Muscle of leg (tissue), 11 donors: ENCODE measurements around the gene ELMO1. TPM values are rescaled to one million over a fixed set of nuclear protein-coding genes. Genes with fewer than 3 reads are reported as not detected.

Experiments used
- DNase-seq: peaks from one replicate; pipeline ENCODE4 v3.0.0; 2013
- H3K27ac ChIP-seq: one replicate; pipeline ENCODE4 v1.5.1; 2013; ENCODE audit warnings: mild to moderate bottlenecking, low read length, control low read depth
- H3K27me3 ChIP-seq: one replicate; pipeline ENCODE4 v1.6.1; 2013; ENCODE audit warnings: low read length; ENCODE audit not compliant: control insufficient read depth, insufficient read depth
- H3K36me3 ChIP-seq: one replicate; pipeline ENCODE4 v1.6.1; 2013; ENCODE audit warnings: low read length; ENCODE audit not compliant: control insufficient read depth, insufficient read depth
- H3K4me1 ChIP-seq: one replicate; pipeline ENCODE4 v1.6.1; 2013; ENCODE audit warnings: low read length; ENCODE audit not compliant: control insufficient read depth, insufficient read depth
- H3K4me3 ChIP-seq: one replicate; pipeline ENCODE4 v1.5.1; 2013; ENCODE audit warnings: low read length, control low read depth
- H3K9me3 ChIP-seq: replicated peaks from 2 replicates; pipeline ENCODE4 v1.6.1; 2013; ENCODE audit warnings: low read depth, low read length; ENCODE audit not compliant: control insufficient read depth
- WGBS: methylation state at CpG from one replicate; pipeline ENCODE4 v1.1.5; 2013; ENCODE audit warnings: missing lambda C conversion rate; ENCODE audit not compliant: insufficient coverage; 5-methylcytosine and 5-hydroxymethylcytosine counted together
- polyA plus RNA-seq, 8 donors: library from polyadenylated mRNA; unstranded; fragments of 120-200 nt; gene quantifications; one replicate each; pipeline versions ENCODE4 v1.2.1 to v1.2.3, GENCODE V29; 2013; ENCODE audit warnings: inconsistent platforms in 1 of 8, low replicate concordance in 1 of 8; ENCODE audit not compliant: insufficient read length in 8 of 8, insufficient read depth in 1 of 8
- total RNA-seq: library from RNA; stranded (reverse); fragments of 120-200 nt; gene quantifications from one replicate; pipeline ENCODE4 v1.2.4, GENCODE V29; 2013

Gene ELMO1
- total and polyA plus RNA-seq, 9 donors, result 20.3 to 40.7 (median 25.0) TPM

GRCh38 chr7:37111459-37111858 lies 337.2 kb downstream of the ELMO1 start:
- H3K27me3 ChIP-seq, result no peaks in the 10 kb centered on the region
- no peak overlapping the region for H3K27ac ChIP-seq
- no peaks in the 10 kb centered on the region for H3K36me3 ChIP-seq
- no CpG with 5 or more reads among the region's 1 CpG for WGBS
- H3K4me3 ChIP-seq, result no peak overlapping the region
- H3K4me1 ChIP-seq, result peaks cover 4% of the 10 kb centered on the region
- DNase-seq, result no peak
- H3K9me3 ChIP-seq, result no peaks in the 10 kb centered on the region

GRCh38 chr7:37110660-37111424 lies 337.8 kb downstream of the ELMO1 start:
- no peaks in the 10 kb centered on the region for H3K9me3 ChIP-seq
- DNase-seq, result no peak
- H3K27me3 ChIP-seq, result no peaks in the 10 kb centered on the region
- H3K27ac ChIP-seq, result no peak overlapping the region
- peaks cover 4% of the 10 kb centered on the region for H3K4me1 ChIP-seq
- WGBS, result 83% methylated on average over 1 of the region's 5 CpGs
- no peak overlapping the region for H3K4me3 ChIP-seq
- H3K36me3 ChIP-seq, result no peaks in the 10 kb centered on the region

GRCh38 chr7:37109843-37110242 lies 338.8 kb downstream of the ELMO1 start:
- no peaks in the 10 kb centered on the region for H3K9me3 ChIP-seq
- no peak for DNase-seq
- no peak overlapping the region for H3K27ac ChIP-seq
- 100% methylated on average over 1 of the region's 5 CpGs for WGBS
- no peaks in the 10 kb centered on the region for H3K36me3 ChIP-seq
- peaks cover 4% of the 10 kb centered on the region for H3K4me1 ChIP-seq
- no peaks in the 10 kb centered on the region for H3K27me3 ChIP-seq
- H3K4me3 ChIP-seq, result no peak overlapping the region

- H3K9me3 ChIP-seq, result no peaks in the 10 kb centered on the region
- DNase-seq, result no peak
- H3K4me1 ChIP-seq, result peaks cover 4% of the 10 kb centered on the region
- H3K4me3 ChIP-seq, result no peak overlapping the region
- H3K36me3 ChIP-seq, result no peaks in the 10 kb centered on the region
- no peak overlapping the region for H3K27ac ChIP-seq
- WGBS, result 40% methylated on average over 2 of the region's 11 CpGs
- no peaks in the 10 kb centered on the region for H3K27me3 ChIP-seq
Measured at GRCh38 chr7:37109016-37109683, 339.5 kb downstream of the ELMO1 start.

- H3K27ac ChIP-seq, result no peak overlapping the region
- H3K9me3 ChIP-seq, result no peaks in the 10 kb centered on the region
- no peaks in the 10 kb centered on the region for H3K27me3 ChIP-seq
- H3K4me3 ChIP-seq, result no peak overlapping the region
- no peak for DNase-seq
- no peaks in the 10 kb centered on the region for H3K36me3 ChIP-seq
- no CpG with 5 or more reads among the region's 1 CpG for WGBS
- H3K4me1 ChIP-seq, result peaks cover 4% of the 10 kb centered on the region
Measured at GRCh38 chr7:37108615-37109014, 340.0 kb downstream of the ELMO1 start.

- Histone ChIP-seq H3K4me1 (peaks cover 4% of the 10 kb centered on the region), H3K9me3 (no peaks in the 10 kb centered on the region), H3K27ac (no peak overlapping the region), H3K27me3 (no peaks in the 10 kb centered on the region), H3K4me3 (no peak overlapping the region), H3K36me3 (no peaks in the 10 kb centered on the region)
- WGBS, result 95% methylated on average over 3 of the region's 4 CpGs
- no peak for DNase-seq
Measured at GRCh38 chr7:37107047-37107750, 341.5 kb downstream of the ELMO1 start.

- Histone ChIP-seq H3K36me3 (no peaks in the 10 kb centered on the region), H3K4me1 (peaks cover 4% of the 10 kb centered on the region), H3K27ac (no peak overlapping the region), H3K27me3 (no peaks in the 10 kb centered on the region), H3K9me3 (no peaks in the 10 kb centered on the region), H3K4me3 (no peak overlapping the region)
- 100% methylated on average over 2 of the region's 4 CpGs for WGBS
- DNase-seq, result no peak
Measured at GRCh38 chr7:37105762-37106161, 342.9 kb downstream of the ELMO1 start.

DNA sequence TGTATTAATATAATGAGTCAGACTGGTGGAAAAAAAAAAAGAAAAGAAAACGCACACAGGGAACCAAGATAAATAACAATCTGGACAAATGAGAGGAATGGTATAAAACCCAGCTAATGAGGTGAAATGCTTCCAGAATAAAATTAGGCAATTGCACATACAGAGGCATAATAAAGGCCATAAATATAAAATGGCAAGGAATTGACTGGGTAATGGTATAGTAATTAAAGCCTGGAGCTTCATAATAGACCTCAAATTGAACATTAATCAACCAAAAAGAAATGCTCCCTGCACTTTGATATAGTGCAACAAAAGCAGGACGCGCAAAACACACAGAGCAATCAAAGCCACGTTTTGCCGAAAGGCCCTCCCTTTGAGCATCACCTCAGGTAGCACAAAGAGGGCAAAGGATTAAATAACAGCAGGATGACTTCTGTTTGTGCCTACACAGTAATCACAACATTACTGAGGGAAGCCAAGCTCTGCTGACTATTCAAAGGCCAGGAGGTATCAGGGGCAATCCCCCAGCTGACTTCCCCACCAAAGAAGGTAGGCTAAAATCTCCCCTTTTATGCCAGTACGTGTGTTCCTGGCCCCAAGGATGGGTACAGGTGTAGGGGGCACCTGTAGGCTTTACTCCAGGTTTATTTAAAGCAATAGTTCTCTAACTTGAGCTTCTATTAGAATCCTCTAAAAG lies 343.7 kb downstream of the ELMO1 start:
- Histone ChIP-seq H3K27me3 (no peaks in the 10 kb centered on the region), H3K27ac (no peak overlapping the region), H3K36me3 (no peaks in the 10 kb centered on the region), H3K4me3 (no peak overlapping the region), H3K9me3 (no peaks in the 10 kb centered on the region), H3K4me1 (peaks cover 2% of the 10 kb centered on the region)
- DNase-seq, result no peak
- 65% methylated on average over 4 of the region's 6 CpGs for WGBS

DNA sequence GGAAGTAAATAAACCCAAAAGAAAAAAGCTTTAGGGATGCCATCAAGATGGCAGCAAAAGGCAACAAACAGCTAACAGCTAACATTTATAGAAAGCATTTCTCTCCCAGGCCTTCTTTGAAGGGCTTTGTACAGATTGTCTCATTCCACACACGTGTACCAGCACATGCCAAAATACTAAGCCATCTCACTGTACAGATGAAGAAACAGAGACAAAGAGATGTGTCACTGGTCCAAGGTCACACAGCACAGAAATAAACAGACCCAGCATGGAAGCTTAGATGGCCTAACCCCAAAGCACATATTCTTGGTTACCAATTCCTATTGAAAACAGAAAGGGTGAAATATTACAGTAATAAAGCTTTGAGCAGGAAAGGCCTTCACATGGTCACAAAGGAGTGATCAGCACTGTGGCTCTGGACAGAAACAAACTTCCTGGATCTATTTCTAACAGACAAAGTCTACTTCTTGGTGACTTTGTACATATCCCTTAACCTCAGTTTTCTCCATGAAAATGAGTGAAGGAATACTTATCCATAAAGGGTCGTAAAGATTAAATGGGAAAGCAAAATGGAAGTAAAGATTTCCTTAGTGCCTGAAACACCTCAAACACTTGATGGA lies 346.0 kb downstream of the ELMO1 start:
- no peak for DNase-seq
- H3K9me3 ChIP-seq, result no peaks in the 10 kb centered on the region
- no peak overlapping the region for H3K27ac ChIP-seq
- H3K36me3 ChIP-seq, result no peaks in the 10 kb centered on the region
- H3K27me3 ChIP-seq, result no peaks in the 10 kb centered on the region
- H3K4me3 ChIP-seq, result no peak overlapping the region
- H3K4me1 ChIP-seq, result no peaks in the 10 kb centered on the region
- 100% methylated on average over 1 of the region's 2 CpGs for WGBS
